Thyroid gland (tissue), 4 donors: ENCODE data around the gene IL4I1. TPM values are rescaled to one million over a fixed set of nuclear protein-coding genes. Genes with fewer than 3 reads are reported as not detected.

Experiments
- DNase-seq, 2 donors: peaks; one replicate each; pipeline ENCODE4 v3.0.0-alpha.2; 2019
- H3K27ac ChIP-seq, 3 donors: fragments of 200-600 bp; sonication (generic); 1 replicate in 2 of 3; 2 replicates in 1 of 3; pipeline ENCODE4 v1.5.1; 2016 to 2019; ENCODE audit warnings: mild to moderate bottlenecking in 1 of 3, moderate library complexity in 1 of 3
- H3K27me3 ChIP-seq: fragments of 200-600 bp; sonication (generic); one replicate; pipeline ENCODE4 v1.5.1; 2019
- H3K36me3 ChIP-seq, 2 donors: fragments of 200-600 bp; sonication (generic); one replicate each; pipeline ENCODE4 v1.5.1; 2016 to 2019
- H3K4me1 ChIP-seq, 2 donors: fragments of 200-600 bp; sonication (generic); one replicate each; pipeline ENCODE4 v1.5.1; 2017 to 2019
- H3K4me3 ChIP-seq, 3 donors: fragments of 200-600 bp; sonication (generic); replicated peaks in 1 of 3; 1 replicate in 2 of 3; 2 replicates in 1 of 3; pipeline ENCODE4 v1.5.1; 2016; ENCODE audit warnings: mild to moderate bottlenecking in 1 of 3
- H3K9me3 ChIP-seq: fragments of 200-600 bp; sonication (generic); one replicate; pipeline ENCODE4 v1.5.1; 2017
- POLR2A ChIP-seq, 2 donors: fragments of 450-650 bp; IDR thresholded peaks; one replicate each; pipeline ENCODE4 v1.6.1; 2017; ENCODE audit warnings: antibody characterized with exemption in 2 of 2, mild to moderate bottlenecking in 2 of 2, moderate library complexity in 1 of 2
- WGBS, 2 donors: methylation state at CpG; one replicate each; pipeline ENCODE4 v1.1.5; 2017; 5-methylcytosine and 5-hydroxymethylcytosine counted together
- intact Hi-C: fragments of 100-400 bp; cut with DNase I; formaldehyde crosslinking; loops from one replicate; pipeline ENCODE4 v1.15.1; 2023
- total RNA-seq, 4 donors: library from RNA; depleted of rRNA; stranded (reverse); fragments of >200 nt; gene quantifications; one replicate each; pipeline ENCODE4 v1.2.3, GENCODE V29; 2016
- TF ChIP-seq, protein P1 (sequence below), 6 experiments: fragments of 200-600 bp in 3 of 6; fragments of 450-650 bp in 3 of 6; sonication (generic) in 3 of 6; IDR thresholded peaks; one replicate each; pipeline ENCODE4 v1.5.1; 2016 to 2019; ENCODE audit warnings: antibody characterized with exemption in 6 of 6, mild to moderate bottlenecking in 2 of 6, inconsistent platforms in 1 of 6, moderate library complexity in 1 of 6

Gene IL4I1
- total RNA-seq, 4 donors from 2014 or later = 0.83 TPM; not detected in 3

DNA sequence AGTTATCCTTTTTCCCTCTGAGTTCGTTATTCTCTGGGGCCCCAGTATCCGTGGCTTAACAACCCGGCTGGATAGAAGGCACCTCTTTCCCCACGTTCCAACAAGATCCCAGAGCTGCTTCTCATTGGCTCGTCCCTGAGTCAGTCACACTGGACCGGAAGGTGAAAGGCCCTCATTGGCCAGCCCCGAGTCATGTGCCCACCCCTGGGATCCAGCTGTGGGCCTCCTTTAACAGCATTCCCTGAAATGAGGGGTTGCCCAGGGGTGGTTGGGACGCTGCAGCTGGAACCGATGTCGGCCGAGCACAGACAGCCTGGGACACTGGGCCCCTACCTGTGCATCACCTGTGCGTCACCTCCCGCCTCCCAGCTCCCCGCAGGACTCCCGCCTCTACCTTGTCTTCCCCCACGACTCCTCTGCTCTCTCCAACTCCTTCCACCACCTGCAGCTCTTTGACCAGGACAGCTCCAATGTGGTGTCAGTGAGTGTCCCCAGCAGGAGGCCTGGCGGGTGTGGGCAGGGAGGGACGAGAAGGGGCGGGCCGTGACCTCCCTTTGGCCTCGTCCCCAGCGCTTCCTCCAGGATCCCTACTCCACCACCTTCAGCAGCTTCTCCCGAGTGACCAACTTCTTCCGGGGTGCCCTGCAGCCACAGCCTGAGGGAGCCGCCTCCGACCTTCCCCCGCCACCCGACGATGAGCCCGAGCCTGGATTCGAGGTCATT is 14.9 kb downstream of the IL4I1 start:
- TF ChIP-seq, protein P1, sequence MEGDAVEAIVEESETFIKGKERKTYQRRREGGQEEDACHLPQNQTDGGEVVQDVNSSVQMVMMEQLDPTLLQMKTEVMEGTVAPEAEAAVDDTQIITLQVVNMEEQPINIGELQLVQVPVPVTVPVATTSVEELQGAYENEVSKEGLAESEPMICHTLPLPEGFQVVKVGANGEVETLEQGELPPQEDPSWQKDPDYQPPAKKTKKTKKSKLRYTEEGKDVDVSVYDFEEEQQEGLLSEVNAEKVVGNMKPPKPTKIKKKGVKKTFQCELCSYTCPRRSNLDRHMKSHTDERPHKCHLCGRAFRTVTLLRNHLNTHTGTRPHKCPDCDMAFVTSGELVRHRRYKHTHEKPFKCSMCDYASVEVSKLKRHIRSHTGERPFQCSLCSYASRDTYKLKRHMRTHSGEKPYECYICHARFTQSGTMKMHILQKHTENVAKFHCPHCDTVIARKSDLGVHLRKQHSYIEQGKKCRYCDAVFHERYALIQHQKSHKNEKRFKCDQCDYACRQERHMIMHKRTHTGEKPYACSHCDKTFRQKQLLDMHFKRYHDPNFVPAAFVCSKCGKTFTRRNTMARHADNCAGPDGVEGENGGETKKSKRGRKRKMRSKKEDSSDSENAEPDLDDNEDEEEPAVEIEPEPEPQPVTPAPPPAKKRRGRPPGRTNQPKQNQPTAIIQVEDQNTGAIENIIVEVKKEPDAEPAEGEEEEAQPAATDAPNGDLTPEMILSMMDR (IDR thresholded peaks at IDR 0.05) = no peak
- TF ChIP-seq POLR2A (IDR thresholded peaks at IDR 0.05) = no peak
- 89 to 93% methylated on average over 29 to 31 of the region's 31 CpGs for WGBS, 2 donors
- Histone ChIP-seq H3K4me3 (no peak overlapping the region), H3K36me3 (peaks cover 54 to 69% of the 10 kb centered on the region in 2 donors), H3K4me1 (peaks cover 5 to 9% of the 10 kb centered on the region in 2 donors), H3K27ac (no peak overlapping the region), H3K9me3 (no peaks in the 10 kb centered on the region), H3K27me3 (no peaks in the 10 kb centered on the region)
- DNase-seq = no peak
- intact Hi-C loops = no loop called here

DNA sequence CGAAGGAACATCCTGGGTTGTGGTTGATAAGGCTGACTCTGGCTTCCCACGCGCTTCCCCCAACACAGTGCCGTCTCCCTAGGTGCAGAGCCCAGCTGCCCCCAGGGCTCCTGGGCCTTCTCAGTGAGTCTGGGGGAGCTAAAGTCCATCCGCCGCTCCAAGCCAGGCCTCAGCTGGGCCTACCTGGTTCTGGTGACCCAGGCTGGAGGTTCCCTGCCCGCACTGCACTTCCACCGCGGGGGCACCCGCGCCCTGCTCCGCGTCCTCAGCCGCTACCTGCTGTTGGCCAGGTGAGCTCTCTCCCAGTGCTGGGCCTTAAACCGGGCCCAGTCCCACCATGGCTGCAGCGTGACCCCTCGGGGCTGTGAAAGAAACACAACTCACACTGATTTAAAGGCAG is 15.5 kb downstream of the IL4I1 start:
- intact Hi-C loops = no loop called here
- Histone ChIP-seq H3K9me3 (no peaks in the 10 kb centered on the region), H3K4me3 (no peak overlapping the region), H3K4me1 (peaks cover 5 to 9% of the 10 kb centered on the region in 2 donors), H3K27me3 (no peaks in the 10 kb centered on the region), H3K36me3 (peaks cover 54 to 66% of the 10 kb centered on the region in 2 donors), H3K27ac (no peak overlapping the region)
- no peak for DNase-seq
- TF ChIP-seq POLR2A (IDR thresholded peaks at IDR 0.05) = no peak
- TF ChIP-seq, protein P1 (IDR thresholded peaks at IDR 0.05) = no peak
- WGBS, 2 donors = 98 to 99% methylated on average over 14 to 17 of the region's 17 CpGs

DNA sequence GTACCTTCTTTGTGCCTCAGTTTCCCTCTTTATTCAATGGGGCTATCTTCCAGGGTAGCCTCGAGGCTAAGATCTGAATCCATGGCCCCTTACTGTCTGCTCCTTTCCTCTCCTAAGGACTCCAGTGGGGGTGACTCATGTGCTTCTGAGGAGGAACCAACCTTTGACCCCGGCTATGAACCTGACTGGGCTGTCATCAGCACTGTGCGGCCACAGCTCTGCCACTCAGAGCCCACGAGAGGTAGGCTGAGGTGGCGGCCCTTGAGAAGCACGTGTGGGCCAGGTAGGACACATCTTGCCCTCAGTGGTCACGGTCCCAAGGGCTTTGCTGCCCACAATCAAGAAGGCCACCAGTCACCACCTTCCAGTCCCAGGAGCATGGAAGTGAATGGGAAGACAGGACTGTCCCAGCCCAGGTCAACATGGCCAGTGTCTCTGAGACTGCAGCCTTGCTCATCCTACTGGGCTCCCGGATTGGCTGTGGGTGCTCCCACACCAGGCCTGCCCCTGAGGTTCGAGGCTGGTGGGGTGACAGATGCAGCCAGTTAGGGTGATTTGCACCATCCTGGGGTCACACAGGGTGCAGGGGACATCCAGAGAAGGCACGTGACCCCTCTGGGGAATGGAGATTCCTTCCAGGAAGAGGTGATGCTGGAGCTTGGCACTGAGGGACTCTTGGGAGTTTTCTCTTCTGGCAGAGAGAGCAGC is 16.4 kb downstream of the IL4I1 start:
- no peak overlapping the region for H3K4me3 ChIP-seq
- no peak overlapping the region for H3K27ac ChIP-seq
- H3K27me3 ChIP-seq = no peaks in the 10 kb centered on the region
- peaks cover 53 to 60% of the 10 kb centered on the region in 2 donors for H3K36me3 ChIP-seq
- TF ChIP-seq, protein P1 (IDR thresholded peaks at IDR 0.05) = no peak
- TF ChIP-seq POLR2A (IDR thresholded peaks at IDR 0.05) = no peak
- H3K9me3 ChIP-seq = no peaks in the 10 kb centered on the region
- 89 to 96% methylated on average over 9 to 10 of the region's 10 CpGs for WGBS, 2 donors
- intact Hi-C loops = no loop called here
- peaks cover 11 to 13% of the 10 kb centered on the region in 2 donors for H3K4me1 ChIP-seq
- no peak for DNase-seq

DNA sequence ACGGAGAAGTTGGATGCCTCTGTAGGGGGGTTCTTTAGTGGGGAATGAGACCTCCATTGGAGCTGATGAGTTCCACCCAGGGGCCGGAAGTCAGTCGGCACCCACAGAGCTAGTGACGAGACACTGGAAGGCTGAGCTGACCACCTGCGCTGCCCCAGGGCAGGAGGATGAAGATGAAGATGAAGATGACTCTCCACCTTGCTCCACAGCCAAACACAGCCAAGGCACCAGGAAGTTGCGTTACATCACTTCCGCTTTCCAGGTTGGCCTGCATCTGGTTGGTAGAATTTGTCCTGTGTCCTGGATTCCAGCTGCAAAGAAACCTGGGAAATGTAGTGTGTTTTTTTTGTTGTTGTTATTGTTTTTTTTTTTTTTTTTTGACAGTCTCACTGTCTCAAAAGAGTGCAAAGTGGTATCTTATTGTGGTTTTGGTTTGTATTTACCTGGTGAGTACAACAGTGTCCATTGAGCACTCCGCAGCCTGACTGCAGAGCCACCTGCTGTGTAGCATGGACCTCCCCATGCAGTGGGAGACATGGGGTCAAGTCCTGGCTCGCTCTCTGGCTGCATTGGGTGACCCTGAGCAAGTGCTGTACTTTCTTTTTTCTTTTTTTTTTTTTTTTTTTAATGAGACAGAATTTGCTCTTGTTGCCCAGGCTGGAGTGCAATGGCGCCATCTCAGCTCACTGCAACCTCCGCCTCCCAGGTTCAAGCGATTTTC is 17.3 kb downstream of the IL4I1 start:
- intact Hi-C loops = loop anchor here (10.0 kb wide), 1 partner anchor 115 kb away; the partner anchor contains the start of genes AP2A1 and TSKS

More for the DNA sequence above, 17.3 kb downstream of the IL4I1 start:
- no peak for DNase-seq
- TF ChIP-seq, protein P1 (IDR thresholded peaks at IDR 0.05) = no peak
- TF ChIP-seq POLR2A (IDR thresholded peaks at IDR 0.05) = no peak
- Histone ChIP-seq H3K9me3 (no peaks in the 10 kb centered on the region), H3K27me3 (no peaks in the 10 kb centered on the region), H3K27ac (no peak overlapping the region), H3K4me1 (peaks cover 15 to 19% of the 10 kb centered on the region in 2 donors), H3K36me3 (peaks cover 44 to 52% of the 10 kb centered on the region in 2 donors), H3K4me3 (no peak overlapping the region)
- 95 to 98% methylated on average over 12 of the region's 12 CpGs for WGBS, 2 donors
